Measurements from ENCODE around the gene IFITM1.
"Not testable (repeated sequence)": the region's sequence is repeated elsewhere in the genome, so short reads cannot be mapped to it uniquely, and the experiment has no call there.

Gene IFITM1

GRCh38 chr11:318405-319120, 4.7 kb downstream of the IFITM1 start:
- H3K4me3 ChIP-seq (ENCODE audit: low read length); H3K9me3 ChIP-seq (ENCODE audit: insufficient read depth, low read depth, low read length); H3K9ac ChIP-seq (ENCODE audit: low read depth, low read length); H3K36me3 ChIP-seq (ENCODE audit: insufficient read depth, low read depth, low read length); H3K27ac ChIP-seq (ENCODE audit: low read length): not testable (repeated sequence)
- Histone ChIP-seq H3K4me1 (ENCODE audit: insufficient read depth, low read length) (peaks cover 25% of the 10 kb centered on the region), H3K27me3 (ENCODE audit: insufficient read depth, low read length) (peaks cover 31% of the 10 kb centered on the region)

DNA sequence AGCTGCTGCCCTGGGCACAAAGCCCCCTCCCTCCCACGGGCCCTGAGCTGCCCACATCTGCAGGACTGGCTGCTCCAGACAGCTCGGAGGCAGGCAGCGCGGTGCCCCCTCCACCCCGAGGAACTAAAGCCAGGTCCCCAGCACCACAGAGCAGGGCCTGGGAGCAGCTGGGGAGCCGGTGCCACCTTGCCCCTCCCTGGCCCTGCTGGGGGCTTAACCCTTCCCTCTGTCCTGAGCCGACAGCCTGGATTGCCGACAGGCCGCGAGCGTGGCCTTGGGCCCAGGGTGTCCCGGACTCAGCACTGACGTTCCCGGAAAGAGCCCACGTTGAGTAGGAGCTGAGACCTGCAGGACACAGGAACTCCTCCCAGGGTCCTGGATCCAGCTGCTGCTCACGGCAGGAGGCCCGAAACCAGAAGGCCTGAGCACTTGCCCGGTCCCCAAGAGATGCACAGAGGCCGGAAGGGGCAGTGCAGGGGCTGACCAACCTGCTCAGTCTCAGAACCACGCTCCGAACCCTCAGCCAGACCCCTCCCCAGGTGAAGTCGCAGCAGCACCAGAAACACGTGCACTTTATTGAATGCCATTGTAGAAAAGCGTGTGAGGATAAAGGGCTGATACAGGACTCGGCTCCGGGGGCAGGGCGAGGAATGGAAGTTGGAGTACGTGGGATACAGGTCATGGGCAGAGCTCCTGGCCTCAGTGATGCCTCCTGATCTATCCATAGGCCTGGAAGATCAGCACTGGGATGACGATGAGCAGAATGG, 5.5 kb downstream of the IFITM1 start:
- peaks cover 24% of the 10 kb centered on the region for H3K4me1 ChIP-seq (ENCODE audit: insufficient read depth, low read length)
- peaks cover 31% of the 10 kb centered on the region for H3K27me3 ChIP-seq (ENCODE audit: insufficient read depth, low read length)
- not testable (repeated sequence) for H3K36me3 ChIP-seq (ENCODE audit: insufficient read depth, low read depth, low read length); H3K9ac ChIP-seq (ENCODE audit: low read depth, low read length); H3K27ac ChIP-seq (ENCODE audit: low read length); H3K9me3 ChIP-seq (ENCODE audit: insufficient read depth, low read depth, low read length)
- peak overlapping the region; percentile 78 for H3K4me3 ChIP-seq (ENCODE audit: low read length)

- peak overlapping the region; percentile 76; the same call in 1 of the 2 replicates for H3K9ac ChIP-seq (ENCODE audit: low read depth, low read length)
- H3K27ac ChIP-seq (ENCODE audit: low read length), result not testable (repeated sequence)
These were observed 6.0 kb downstream of the IFITM1 start for GRCh38 chr11:319888-320273.

DNA sequence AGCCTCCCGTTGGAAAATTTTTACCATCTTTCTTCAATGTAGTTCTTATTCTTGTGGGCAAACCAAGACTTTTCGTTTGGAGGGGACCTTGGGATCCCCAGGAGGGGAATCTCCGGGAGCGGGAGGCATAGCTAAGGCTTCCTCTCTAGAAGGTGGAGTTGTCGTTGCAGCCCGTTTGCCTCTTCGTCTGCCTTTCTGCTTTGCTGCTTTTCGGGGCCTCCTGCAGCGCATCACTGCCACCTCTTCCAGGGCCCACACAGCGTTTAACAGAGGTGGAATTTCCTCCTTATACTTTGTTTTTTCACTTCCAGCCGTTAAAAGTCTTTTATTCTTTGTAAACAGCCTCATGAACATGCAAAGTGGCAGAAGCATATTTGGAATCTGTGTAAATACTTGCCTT, 10.3 kb downstream of the IFITM1 start:
- H3K27ac ChIP-seq (ENCODE audit: low read length), result no peak overlapping the region
- H3K36me3 ChIP-seq (ENCODE audit: insufficient read depth, low read depth, low read length), result no peaks in the 10 kb centered on the region
- no peak overlapping the region for H3K4me3 ChIP-seq (ENCODE audit: low read length)
- H3K9ac ChIP-seq (ENCODE audit: low read depth, low read length), result no peak overlapping the region
- peaks cover 5% of the 10 kb centered on the region; the same call in 1 of the 2 replicates for H3K4me1 ChIP-seq (ENCODE audit: insufficient read depth, low read length)
- H3K27me3 ChIP-seq (ENCODE audit: insufficient read depth, low read length), result no peaks in the 10 kb centered on the region
- no peaks in the 10 kb centered on the region for H3K9me3 ChIP-seq (ENCODE audit: insufficient read depth, low read depth, low read length)

More at GRCh38 chr11:319888-320273, 6.0 kb downstream of the IFITM1 start:
- Histone ChIP-seq H3K4me3 (ENCODE audit: low read length) (peak overlapping the region; percentile 78), H3K27me3 (ENCODE audit: insufficient read depth, low read length) (peaks cover 29% of the 10 kb centered on the region), H3K4me1 (ENCODE audit: insufficient read depth, low read length) (peaks cover 23% of the 10 kb centered on the region)
- not testable (repeated sequence) for H3K9me3 ChIP-seq (ENCODE audit: insufficient read depth, low read depth, low read length); H3K36me3 ChIP-seq (ENCODE audit: insufficient read depth, low read depth, low read length)

- H3K9me3 ChIP-seq (ENCODE audit: insufficient read depth, low read depth, low read length), result not testable (repeated sequence)
These were observed 11.0 kb downstream of the IFITM1 start for GRCh38 chr11:324593-325517.

GRCh38 chr11:325796-326591, 12.2 kb downstream of the IFITM1 start:
- H3K27ac ChIP-seq (ENCODE audit: low read length), result no peak overlapping the region
- H3K36me3 ChIP-seq (ENCODE audit: insufficient read depth, low read depth, low read length), result no peaks in the 10 kb centered on the region
- H3K4me1 ChIP-seq (ENCODE audit: insufficient read depth, low read length), result no peaks in the 10 kb centered on the region; the same call in 1 of the 2 replicates
- H3K4me3 ChIP-seq (ENCODE audit: low read length), result no peak overlapping the region
- H3K9me3 ChIP-seq (ENCODE audit: insufficient read depth, low read depth, low read length), result no peaks in the 10 kb centered on the region
- no peaks in the 10 kb centered on the region for H3K27me3 ChIP-seq (ENCODE audit: insufficient read depth, low read length)
- H3K9ac ChIP-seq (ENCODE audit: low read depth, low read length), result no peak overlapping the region; the same call in 1 of the 2 replicates

More at GRCh38 chr11:324593-325517, 11.0 kb downstream of the IFITM1 start:
- not testable (repeated sequence) for H3K27me3 ChIP-seq (ENCODE audit: insufficient read depth, low read length); H3K4me3 ChIP-seq (ENCODE audit: low read length); H3K9ac ChIP-seq (ENCODE audit: low read depth, low read length); H3K27ac ChIP-seq (ENCODE audit: low read length); H3K36me3 ChIP-seq (ENCODE audit: insufficient read depth, low read depth, low read length); H3K4me1 ChIP-seq (ENCODE audit: insufficient read depth, low read length)

- H3K9me3 ChIP-seq (ENCODE audit: insufficient read depth, low read depth, low read length), result no peaks in the 10 kb centered on the region
- H3K4me1 ChIP-seq (ENCODE audit: insufficient read depth, low read length), result no peaks in the 10 kb centered on the region; the same call in 1 of the 2 replicates
- no peak overlapping the region for H3K4me3 ChIP-seq (ENCODE audit: low read length)
- H3K36me3 ChIP-seq (ENCODE audit: insufficient read depth, low read depth, low read length), result no peaks in the 10 kb centered on the region
- H3K27me3 ChIP-seq (ENCODE audit: insufficient read depth, low read length), result no peaks in the 10 kb centered on the region
- H3K27ac ChIP-seq (ENCODE audit: low read length), result no peak overlapping the region
- no peak overlapping the region; the same call in 1 of the 2 replicates for H3K9ac ChIP-seq (ENCODE audit: low read depth, low read length)
These were observed 12.7 kb downstream of the IFITM1 start for GRCh38 chr11:326592-326841.

GRCh38 chr11:326842-327580, 13.2 kb downstream of the IFITM1 start:
- no peaks in the 10 kb centered on the region; the same call in 1 of the 2 replicates for H3K4me1 ChIP-seq (ENCODE audit: insufficient read depth, low read length)
- H3K27ac ChIP-seq (ENCODE audit: low read length), result no peak overlapping the region
- H3K27me3 ChIP-seq (ENCODE audit: insufficient read depth, low read length), result no peaks in the 10 kb centered on the region
- H3K9ac ChIP-seq (ENCODE audit: low read depth, low read length), result no peak overlapping the region
- H3K9me3 ChIP-seq (ENCODE audit: insufficient read depth, low read depth, low read length), result no peaks in the 10 kb centered on the region
- no peaks in the 10 kb centered on the region for H3K36me3 ChIP-seq (ENCODE audit: insufficient read depth, low read depth, low read length)
- H3K4me3 ChIP-seq (ENCODE audit: low read length), result no peak overlapping the region

GRCh38 chr11:327581-327923, 13.7 kb downstream of the IFITM1 start:
- H3K27ac ChIP-seq (ENCODE audit: low read length), result no peak overlapping the region
- H3K4me1 ChIP-seq (ENCODE audit: insufficient read depth, low read length), result no peaks in the 10 kb centered on the region; the same call in 1 of the 2 replicates
- H3K9me3 ChIP-seq (ENCODE audit: insufficient read depth, low read depth, low read length), result no peaks in the 10 kb centered on the region
- no peak overlapping the region for H3K4me3 ChIP-seq (ENCODE audit: low read length)
- H3K36me3 ChIP-seq (ENCODE audit: insufficient read depth, low read depth, low read length), result no peaks in the 10 kb centered on the region
- H3K27me3 ChIP-seq (ENCODE audit: insufficient read depth, low read length), result no peaks in the 10 kb centered on the region
- H3K9ac ChIP-seq (ENCODE audit: low read depth, low read length), result no peak overlapping the region

DNA sequence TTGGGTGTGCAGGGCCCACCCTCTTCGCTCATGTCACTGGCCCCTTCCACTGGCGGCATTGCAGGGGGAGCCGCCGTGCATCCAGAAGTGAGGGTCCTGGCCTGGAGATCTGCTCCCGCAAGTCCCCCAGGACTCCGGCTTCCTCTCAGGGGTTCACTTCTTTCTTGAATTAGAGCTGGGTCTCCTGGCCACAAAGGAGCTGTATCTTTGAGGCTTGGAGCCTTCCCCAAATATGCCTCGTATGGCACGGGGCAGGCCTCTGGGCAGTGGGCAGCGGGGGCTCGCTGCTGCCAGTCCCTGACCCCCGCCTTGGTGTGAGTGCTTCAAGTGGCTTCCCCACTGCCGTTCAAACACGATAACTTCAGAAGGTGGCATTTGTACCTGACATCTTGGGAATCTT, 14.2 kb downstream of the IFITM1 start:
- H3K27ac ChIP-seq (ENCODE audit: low read length), result no peak overlapping the region
- no peak overlapping the region for H3K4me3 ChIP-seq (ENCODE audit: low read length)
- H3K27me3 ChIP-seq (ENCODE audit: insufficient read depth, low read length), result no peaks in the 10 kb centered on the region
- H3K4me1 ChIP-seq (ENCODE audit: insufficient read depth, low read length), result no peaks in the 10 kb centered on the region; the same call in 1 of the 2 replicates
- peaks cover 3% of the 10 kb centered on the region for H3K9me3 ChIP-seq (ENCODE audit: insufficient read depth, low read depth, low read length)
- no peak overlapping the region for H3K9ac ChIP-seq (ENCODE audit: low read depth, low read length)
- H3K36me3 ChIP-seq (ENCODE audit: insufficient read depth, low read depth, low read length), result no peaks in the 10 kb centered on the region

Measured in iPS-20b (cell line).